MM.1S (cell line): Measurements from ENCODE around the gene KSR2.

Experiments
- DNase-seq: peaks from one replicate; pipeline ENCODE4 v3.0.0-alpha.2; 2015
- H2AFZ ChIP-seq: fragments of 300-600 bp; sonication (generic); 2 replicates; pipeline ENCODE4 v1.6.0; 2016; ENCODE audit warnings: antibody characterized with exemption, low read length
- H3F3A ChIP-seq: fragments of 300-600 bp; sonication (generic); 2 replicates; pipeline ENCODE4 v1.6.1; 2016; ENCODE audit warnings: mild to moderate bottlenecking, antibody characterized with exemption, low read length, moderate library complexity, mixed read lengths; ENCODE audit not compliant: insufficient read depth
- H3K27ac ChIP-seq: fragments of 300-600 bp; sonication (generic); 2 replicates; pipeline ENCODE4 v1.5.1; 2016; ENCODE audit warnings: mild to moderate bottlenecking, low read length
- H3K27me3 ChIP-seq: fragments of 300-600 bp; sonication (generic); replicated peaks from 2 replicates; pipeline ENCODE4 v1.6.0; 2016; ENCODE audit warnings: low read length; ENCODE audit not compliant: insufficient read depth
- H3K36me3 ChIP-seq: fragments of 300-600 bp; sonication (generic); replicated peaks from 2 replicates; pipeline ENCODE4 v1.6.1; 2016; ENCODE audit warnings: mild to moderate bottlenecking, low read length, mixed read lengths; ENCODE audit not compliant: insufficient read depth
- H3K4me1 ChIP-seq: fragments of 300-600 bp; sonication (generic); 2 replicates; pipeline ENCODE4 v1.6.1; 2016; ENCODE audit warnings: low read length, mixed read lengths
- H3K4me2 ChIP-seq: fragments of 300-600 bp; sonication (generic); 2 replicates; pipeline ENCODE4 v1.6.0; 2016; ENCODE audit warnings: low read depth, low read length
- H3K4me3 ChIP-seq: fragments of 300-600 bp; sonication (generic); 2 replicates; pipeline ENCODE4 v1.5.1; 2016; ENCODE audit warnings: low read length, mixed read lengths
- H3K79me2 ChIP-seq: fragments of 300-600 bp; sonication (generic); 2 replicates; pipeline ENCODE4 v1.6.1; 2016; ENCODE audit warnings: mixed run types, low read length, mixed read lengths
- H3K9ac ChIP-seq: fragments of 300-600 bp; sonication (generic); 2 replicates; pipeline ENCODE4 v1.6.1; 2016; ENCODE audit warnings: low read length, mixed read lengths
- H3K9me2 ChIP-seq: fragments of 300-600 bp; sonication (generic); replicated peaks from 2 replicates; pipeline ENCODE4 v1.6.1; 2016; ENCODE audit warnings: mild to moderate bottlenecking, low read length, mixed read lengths; ENCODE audit not compliant: insufficient read depth
- H3K9me3 ChIP-seq: fragments of 300-600 bp; sonication (generic); replicated peaks from 2 replicates; pipeline ENCODE4 v1.6.1; 2016; ENCODE audit warnings: mild to moderate bottlenecking, low read length, mixed read lengths; ENCODE audit not compliant: insufficient read depth
- H4K20me1 ChIP-seq: fragments of 300-600 bp; sonication (generic); 2 replicates; pipeline ENCODE4 v1.6.1; 2016; ENCODE audit warnings: mild to moderate bottlenecking, low read length, moderate library complexity, mixed read lengths; ENCODE audit not compliant: insufficient read depth
- EZH2 ChIP-seq: fragments of 300-600 bp; sonication (generic); optimal IDR thresholded peaks from 2 replicates; pipeline ENCODE3; 2017; ENCODE audit warnings: low read depth, mild to moderate bottlenecking, antibody characterized with exemption, low read length, mixed read lengths
- EZH2phosphoT487 ChIP-seq: fragments of 300-600 bp; sonication (generic); IDR thresholded peaks from 2 replicates; pipeline ENCODE4 v1.6.1; 2018; ENCODE audit warnings: antibody characterized with exemption, low read length
- TF ChIP-seq, protein P1 (sequence below): fragments of 300-600 bp; sonication (generic); IDR thresholded peaks from 2 replicates; pipeline ENCODE4 v1.5.1; 2016; ENCODE audit warnings: antibody characterized with exemption, low read length, mixed read lengths

Gene KSR2

DNA sequence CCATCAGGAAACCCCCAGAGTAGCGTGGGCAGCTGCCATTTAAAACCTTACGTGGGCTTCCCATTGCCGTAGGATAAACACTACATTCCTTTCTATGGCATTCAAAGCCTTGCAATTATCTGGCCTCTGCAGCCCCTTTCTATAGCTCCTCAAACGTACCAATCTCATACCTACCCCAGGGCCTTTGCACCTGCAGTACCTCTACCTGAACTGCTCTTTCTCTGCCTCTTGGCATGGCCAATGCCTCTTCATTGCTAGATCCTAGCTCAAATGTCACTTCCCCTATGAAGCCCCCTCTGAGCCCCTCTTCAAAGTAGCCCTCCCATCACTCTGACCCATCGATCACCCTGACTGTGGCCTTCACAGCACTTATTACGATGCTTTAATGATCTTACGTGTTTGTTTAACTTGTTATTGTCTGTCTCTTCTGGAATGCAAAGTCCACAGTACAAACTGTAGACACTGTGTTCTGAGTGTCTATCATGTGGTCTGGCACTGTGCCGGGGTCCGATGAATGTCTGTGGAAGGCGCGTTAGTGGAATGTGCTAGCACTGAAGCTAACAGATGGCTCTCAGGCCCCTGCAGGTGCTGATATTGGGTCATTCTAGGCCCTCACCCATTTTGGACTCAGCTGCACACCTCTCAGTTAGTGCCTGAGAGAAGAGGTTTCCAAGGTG, 450.1 kb downstream of the KSR2 start:
- Histone ChIP-seq H4K20me1 (no peaks in the 10 kb centered on the region), H3K4me3 (no peak overlapping the region), H2AFZ (no peak overlapping the region), H3K9ac (no peak overlapping the region), H3K4me1 (no peaks in the 10 kb centered on the region), H3K27me3 (no peaks in the 10 kb centered on the region), H3K79me2 (no peaks in the 10 kb centered on the region), H3F3A (no peaks in the 10 kb centered on the region), H3K27ac (no peak overlapping the region), H3K36me3 (no peaks in the 10 kb centered on the region), H3K9me2 (no peaks in the 10 kb centered on the region), H3K4me2 (no peak overlapping the region), H3K9me3 (no peaks in the 10 kb centered on the region)
- DNase-seq, result no peak
- TF ChIP-seq EZH2phosphoT487, result no peak
- TF ChIP-seq, protein P1, sequence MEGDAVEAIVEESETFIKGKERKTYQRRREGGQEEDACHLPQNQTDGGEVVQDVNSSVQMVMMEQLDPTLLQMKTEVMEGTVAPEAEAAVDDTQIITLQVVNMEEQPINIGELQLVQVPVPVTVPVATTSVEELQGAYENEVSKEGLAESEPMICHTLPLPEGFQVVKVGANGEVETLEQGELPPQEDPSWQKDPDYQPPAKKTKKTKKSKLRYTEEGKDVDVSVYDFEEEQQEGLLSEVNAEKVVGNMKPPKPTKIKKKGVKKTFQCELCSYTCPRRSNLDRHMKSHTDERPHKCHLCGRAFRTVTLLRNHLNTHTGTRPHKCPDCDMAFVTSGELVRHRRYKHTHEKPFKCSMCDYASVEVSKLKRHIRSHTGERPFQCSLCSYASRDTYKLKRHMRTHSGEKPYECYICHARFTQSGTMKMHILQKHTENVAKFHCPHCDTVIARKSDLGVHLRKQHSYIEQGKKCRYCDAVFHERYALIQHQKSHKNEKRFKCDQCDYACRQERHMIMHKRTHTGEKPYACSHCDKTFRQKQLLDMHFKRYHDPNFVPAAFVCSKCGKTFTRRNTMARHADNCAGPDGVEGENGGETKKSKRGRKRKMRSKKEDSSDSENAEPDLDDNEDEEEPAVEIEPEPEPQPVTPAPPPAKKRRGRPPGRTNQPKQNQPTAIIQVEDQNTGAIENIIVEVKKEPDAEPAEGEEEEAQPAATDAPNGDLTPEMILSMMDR, result no peak
- TF ChIP-seq EZH2, result no peak

DNA sequence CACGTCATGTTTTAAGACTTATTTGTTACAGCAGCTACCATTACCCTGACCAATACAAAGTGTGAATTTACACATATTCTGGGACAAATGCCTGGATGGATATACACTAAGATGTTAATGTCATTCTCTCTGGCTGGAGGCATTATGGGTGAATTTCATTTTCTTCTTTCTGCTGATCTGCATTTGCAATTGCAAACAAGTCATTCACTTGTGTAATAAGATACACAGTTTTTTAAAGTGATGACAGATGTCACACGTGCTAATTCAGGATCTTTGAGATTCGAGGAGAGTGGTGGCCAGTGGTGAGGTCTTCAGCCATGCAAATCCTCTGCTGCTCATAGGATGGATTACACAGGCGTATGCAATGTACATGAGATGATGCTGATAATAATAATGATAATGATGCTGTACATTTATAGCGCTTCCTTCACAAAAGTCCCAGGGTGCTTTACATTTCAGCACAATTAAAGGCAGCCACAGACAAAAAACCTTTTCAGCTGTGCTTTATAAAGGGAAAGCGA, 451.5 kb downstream of the KSR2 start:
- no peak overlapping the region for H3K4me2 ChIP-seq
- no peak overlapping the region for H2AFZ ChIP-seq
- H3K9me2 ChIP-seq, result no peaks in the 10 kb centered on the region
- H3K9ac ChIP-seq, result no peak overlapping the region
- H3F3A ChIP-seq, result no peaks in the 10 kb centered on the region
- no peaks in the 10 kb centered on the region for H3K4me1 ChIP-seq
- no peak overlapping the region for H3K4me3 ChIP-seq
- DNase-seq, result no peak
- no peaks in the 10 kb centered on the region for H4K20me1 ChIP-seq
- no peaks in the 10 kb centered on the region for H3K79me2 ChIP-seq
- no peaks in the 10 kb centered on the region for H3K27me3 ChIP-seq
- TF ChIP-seq, protein P1, result no peak
- TF ChIP-seq EZH2, result no peak
- TF ChIP-seq EZH2phosphoT487, result no peak
- no peaks in the 10 kb centered on the region for H3K36me3 ChIP-seq
- H3K9me3 ChIP-seq, result no peaks in the 10 kb centered on the region
- H3K27ac ChIP-seq, result no peak overlapping the region

DNA sequence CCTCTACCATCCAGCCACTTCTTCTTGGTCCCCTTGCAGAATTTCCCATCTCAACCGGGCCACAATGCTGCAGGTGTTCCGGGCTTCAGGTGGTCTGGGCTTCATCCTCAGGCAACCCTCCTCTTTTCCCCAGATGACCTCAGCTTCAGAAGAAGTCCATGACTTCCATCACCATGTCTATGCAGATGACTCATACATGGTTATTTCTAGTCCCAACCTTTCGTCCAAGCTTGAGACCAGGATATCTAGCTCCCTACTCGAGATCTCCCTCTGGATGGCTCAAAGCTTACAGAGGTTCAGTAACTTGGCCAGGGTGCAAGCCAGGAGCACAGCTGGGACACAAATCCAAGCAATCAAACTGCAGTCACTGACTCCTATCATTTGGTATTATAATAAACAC, 452.8 kb downstream of the KSR2 start:
- Histone ChIP-seq H3K9me3 (no peaks in the 10 kb centered on the region), H3K79me2 (no peaks in the 10 kb centered on the region), H3K27ac (no peak overlapping the region), H3K4me3 (no peak overlapping the region), H4K20me1 (no peaks in the 10 kb centered on the region), H3K27me3 (no peaks in the 10 kb centered on the region), H3K4me1 (no peaks in the 10 kb centered on the region), H3F3A (no peaks in the 10 kb centered on the region), H3K9me2 (no peaks in the 10 kb centered on the region), H3K4me2 (no peak overlapping the region), H2AFZ (no peak overlapping the region), H3K36me3 (no peaks in the 10 kb centered on the region), H3K9ac (no peak overlapping the region)
- DNase-seq, result no peak
- TF ChIP-seq, protein P1, result no peak
- TF ChIP-seq EZH2phosphoT487 (no peak), EZH2 (no peak)
